Occipital lobe (tissue), 2 donors: ENCODE data around the gene PACSIN3. TPM values are rescaled to one million over a fixed set of nuclear protein-coding genes. Genes with fewer than 3 reads are reported as not detected.
"Not testable (repeated sequence)": the region's sequence is repeated elsewhere in the genome, so short reads cannot be mapped to it uniquely, and the experiment has no call there.

Experiments used
- DNase-seq: peaks from one replicate; lab custom pipeline; 2025; lab: John Stamatoyannopoulos, UW
- total RNA-seq: library from RNA; depleted of rRNA; stranded (reverse); fragments of >200 nt; gene quantifications from one replicate; pipeline ENCODE4 v1.2.3, GENCODE V29; 2014

The PACSIN3 gene
- total RNA-seq, 1 donor from 2014 or later: 3.9 TPM

DNA sequence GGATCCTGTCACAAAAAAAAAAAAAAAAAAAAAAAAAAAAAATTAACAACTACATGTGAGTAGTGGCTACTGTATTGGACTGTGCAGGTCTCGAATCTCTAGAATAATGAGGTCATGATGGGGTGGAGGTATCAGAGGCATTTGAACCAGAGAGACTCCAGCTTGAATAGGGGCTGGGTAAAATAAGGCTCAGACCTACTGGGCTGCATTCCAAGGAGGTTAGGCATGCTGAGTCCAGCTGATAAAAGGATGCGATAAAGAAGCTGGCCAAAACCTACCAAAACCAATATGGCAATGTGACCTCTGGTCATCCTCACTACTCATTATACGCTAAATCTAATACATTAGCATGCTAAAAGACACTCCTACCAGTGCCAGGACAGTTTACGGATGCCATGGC is 5.9 kb upstream of the PACSIN3 start:
- no peak for DNase-seq

DNA sequence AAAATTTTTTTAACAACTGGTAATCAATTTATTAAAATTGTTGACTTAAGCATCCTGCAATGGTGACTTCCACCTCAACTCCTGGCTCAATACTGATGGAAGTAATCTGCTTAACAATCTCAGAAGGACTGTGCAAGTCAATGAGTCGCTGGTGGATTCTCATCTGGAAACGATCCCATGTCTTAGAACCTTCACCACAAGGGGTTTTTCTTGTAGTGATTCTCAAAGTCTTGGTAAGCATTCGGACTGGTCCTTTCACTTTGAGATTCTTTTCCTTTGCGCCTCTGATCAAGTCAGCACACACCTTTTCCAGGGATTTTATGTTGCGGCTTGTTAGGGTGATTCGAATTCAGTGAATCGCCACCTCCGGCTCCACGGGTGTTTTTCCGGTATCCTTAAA is 4.9 kb upstream of the PACSIN3 start:
- DNase-seq: not testable (repeated sequence)

DNA sequence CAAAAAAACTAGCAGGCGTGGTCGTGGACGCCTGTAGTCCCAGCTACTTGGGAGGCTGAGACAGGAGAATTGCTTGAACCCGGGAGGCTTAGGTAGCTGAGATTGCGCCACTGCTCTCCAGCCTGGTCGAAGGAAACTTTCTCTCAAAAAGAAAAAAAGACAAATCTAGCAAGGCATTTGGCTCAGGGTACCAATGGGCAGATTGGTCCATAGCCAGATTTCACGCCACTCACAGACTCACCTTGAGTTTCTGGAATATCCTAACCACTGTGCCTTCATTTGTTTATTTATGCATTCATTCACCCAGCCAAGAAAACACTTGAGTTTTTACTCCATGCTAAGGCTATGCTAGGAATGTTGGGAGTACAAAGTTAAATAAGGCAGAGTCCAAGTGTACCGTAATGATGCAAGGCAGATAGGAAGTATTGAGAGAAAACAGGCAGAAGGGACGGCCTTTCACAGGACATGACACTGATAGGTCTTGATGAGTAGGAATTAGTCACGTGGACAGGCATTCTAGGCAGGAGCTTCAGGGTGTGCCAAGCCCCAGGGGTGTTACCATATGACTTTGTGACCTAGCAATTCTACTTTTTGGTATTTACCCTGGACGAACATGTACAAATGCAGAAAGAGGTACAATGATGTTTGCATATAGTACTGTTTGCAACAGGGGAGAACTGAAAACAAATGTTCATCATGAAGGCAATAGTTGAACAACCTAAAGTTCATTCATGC is 3.0 kb upstream of the PACSIN3 start:
- no peak for DNase-seq

DNA sequence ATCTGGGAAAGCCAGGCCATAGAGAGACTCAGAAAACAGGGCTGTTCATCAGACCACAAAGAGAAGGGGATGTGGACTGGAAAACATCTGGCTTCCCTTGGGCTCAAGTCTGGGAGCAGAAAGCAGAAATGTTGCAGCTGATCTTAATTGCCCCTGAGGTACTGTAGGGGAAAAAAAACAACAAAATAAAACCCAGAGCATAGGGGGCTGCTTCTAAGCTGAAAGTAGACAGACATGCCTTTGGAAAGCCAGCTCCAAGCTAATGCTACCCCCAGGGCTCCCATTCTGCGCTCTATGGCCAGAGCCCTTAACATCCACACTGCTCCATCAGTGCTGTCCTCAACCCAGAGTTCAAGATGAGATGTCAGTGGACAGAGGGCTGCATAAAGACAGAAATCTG is 2.0 kb upstream of the PACSIN3 start:
- DNase-seq: no peak

DNA sequence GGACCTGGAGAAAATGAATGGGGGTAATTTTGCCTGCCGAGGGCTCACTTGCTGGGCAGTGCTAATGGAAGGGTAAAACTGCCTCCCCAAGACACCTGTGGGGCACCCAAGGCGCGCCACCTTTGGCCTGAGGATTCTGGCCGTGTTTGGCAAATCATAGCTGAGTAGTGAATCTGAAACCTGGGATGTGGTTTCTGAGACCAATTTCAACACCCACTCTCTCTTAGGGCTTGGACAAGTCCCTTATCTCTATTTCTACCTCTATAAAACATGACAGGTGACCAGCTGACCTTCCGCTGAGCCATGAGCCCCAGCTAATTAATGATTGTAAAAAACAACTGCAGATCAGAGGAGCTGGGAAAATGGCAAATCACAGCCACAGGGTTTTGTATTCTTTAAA is 1.5 kb upstream of the PACSIN3 start:
- DNase-seq: no peak

DNA sequence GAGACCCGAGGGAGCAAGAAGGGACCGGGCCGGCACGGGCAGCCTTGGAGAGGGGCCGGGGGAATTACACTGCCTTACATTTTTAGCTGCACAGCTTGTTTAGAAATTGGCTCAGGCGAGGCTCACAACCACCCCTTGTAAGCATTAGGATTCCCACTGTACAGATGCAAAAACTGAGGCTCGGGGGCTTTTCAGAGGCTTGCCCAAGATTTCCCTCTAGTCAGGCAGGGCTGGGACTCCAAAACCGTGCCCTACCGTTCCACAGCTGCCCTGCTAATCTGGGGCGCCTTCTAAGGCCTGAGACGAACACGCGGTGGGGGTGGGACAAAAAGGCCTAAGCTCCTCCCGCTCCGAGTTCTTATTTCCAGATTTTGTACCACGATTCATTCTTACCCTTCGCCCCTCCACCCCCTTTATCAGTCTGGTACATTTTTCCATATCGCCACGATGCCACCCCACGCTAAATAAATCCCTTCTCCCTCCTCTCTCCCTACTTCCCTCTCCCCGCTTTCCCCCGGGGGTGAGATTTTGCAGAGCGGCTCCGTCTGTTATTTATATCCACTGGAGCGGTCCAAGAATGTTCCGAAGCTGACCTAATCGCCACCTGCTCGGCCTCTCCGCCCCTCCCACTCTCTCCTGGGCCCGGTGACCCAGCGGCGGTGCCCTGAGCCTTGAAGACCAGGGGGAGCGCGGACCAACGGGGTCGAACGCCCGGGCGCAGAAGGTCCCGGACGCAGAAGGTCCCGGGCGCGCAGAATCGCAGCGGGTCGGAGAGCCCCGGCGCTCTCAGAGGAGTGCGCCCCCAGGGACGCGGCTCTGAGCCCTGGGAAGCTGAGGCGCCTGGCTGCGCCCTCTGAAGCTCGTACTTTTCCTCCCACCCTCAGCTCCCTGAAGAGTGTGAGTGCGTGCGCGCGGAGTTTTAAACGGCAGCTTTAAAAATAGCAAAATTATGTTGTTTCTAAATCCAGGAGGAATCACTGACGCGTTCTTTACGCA is 764 bp upstream of the PACSIN3 start:
- peak; percentile 31 for DNase-seq

DNA sequence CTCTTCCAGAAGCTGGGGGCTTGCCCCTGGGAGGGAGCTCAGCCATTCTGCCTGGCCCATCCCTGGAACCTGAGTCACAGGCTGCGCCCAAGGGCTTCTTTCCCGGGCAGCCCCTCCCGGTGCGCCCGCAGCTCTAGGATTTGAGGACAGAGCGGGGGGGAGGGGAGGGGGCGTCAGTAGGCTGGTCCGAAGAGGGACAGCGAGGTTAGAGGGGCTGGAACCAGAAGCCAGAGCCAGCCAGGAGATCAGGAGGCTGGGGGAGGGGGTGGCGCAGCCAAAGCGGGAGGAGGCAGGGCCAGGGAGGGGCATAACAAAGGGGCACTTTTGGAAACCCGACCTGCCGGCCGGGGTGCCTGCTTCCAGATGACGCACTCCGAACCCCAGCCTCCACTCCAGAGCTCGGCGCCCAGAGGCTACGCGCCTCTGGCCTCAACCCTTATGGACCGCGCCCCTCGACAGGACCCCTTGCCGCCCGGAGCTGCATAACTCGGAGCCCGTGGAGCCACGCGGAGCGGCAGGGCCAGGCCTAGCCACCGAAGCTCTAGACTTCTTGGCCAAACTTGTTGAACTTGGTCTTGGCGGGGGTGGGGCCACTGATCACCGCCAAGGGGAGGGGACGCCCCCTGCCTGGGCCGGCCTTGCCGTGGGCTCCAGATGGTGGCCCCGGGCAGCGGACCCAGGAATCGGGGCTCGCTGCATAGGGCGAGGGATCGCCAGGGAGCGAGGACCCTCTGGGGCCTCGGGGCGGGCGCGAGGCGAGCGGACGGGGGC is 744 bp downstream of the PACSIN3 start:
- DNase-seq: no peak

DNA sequence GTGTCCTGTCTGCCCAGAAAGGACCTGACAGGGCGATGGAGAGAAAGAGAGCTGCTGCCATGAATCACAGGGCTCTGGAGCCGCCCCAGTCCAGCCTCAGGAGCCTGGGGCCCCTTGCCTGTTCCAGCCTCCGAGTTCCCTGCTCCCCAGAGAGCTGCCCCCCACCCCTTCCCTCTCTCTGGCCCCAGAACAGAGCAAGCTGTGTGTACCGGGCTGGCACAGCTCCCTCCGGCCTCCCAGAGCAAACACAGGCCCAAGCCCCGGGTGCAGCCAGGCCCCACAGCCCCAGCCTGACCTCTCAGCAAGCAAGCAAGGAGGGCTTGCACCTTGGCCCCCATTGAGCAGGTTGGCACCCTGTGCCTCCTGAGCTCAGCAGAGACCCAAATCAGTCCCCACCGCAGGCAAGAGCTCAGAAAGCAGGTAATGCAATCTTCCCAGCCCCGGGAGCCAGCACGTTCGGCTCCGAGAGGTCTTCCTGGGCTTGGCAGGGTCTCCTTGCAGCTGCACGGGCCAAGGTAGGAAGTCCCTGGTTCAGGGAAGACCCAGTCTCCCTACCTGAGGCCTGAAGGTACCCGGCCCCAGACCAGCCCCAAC is 1.4 kb downstream of the PACSIN3 start:
- peak; percentile 71 for DNase-seq

DNA sequence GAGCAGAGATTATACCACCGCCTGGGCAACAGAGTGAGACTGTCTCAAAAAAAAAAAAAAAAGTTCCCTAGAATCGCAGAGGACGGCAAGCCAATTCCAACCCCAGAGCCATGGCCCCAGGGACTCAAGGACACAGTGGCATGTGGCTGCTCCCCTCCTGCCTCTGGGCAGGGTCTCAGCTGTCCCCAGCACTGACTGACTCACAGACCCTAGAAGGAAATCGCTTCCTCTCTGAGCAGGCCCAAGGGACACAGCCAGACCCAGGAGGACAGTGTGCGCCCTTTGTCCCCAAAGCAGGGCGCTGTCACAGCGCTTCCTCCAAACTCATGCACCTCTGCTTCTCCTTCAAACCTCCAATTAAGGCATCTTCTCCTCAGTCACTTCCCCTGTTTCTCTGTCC is 2.3 kb downstream of the PACSIN3 start:
- no peak for DNase-seq

DNA sequence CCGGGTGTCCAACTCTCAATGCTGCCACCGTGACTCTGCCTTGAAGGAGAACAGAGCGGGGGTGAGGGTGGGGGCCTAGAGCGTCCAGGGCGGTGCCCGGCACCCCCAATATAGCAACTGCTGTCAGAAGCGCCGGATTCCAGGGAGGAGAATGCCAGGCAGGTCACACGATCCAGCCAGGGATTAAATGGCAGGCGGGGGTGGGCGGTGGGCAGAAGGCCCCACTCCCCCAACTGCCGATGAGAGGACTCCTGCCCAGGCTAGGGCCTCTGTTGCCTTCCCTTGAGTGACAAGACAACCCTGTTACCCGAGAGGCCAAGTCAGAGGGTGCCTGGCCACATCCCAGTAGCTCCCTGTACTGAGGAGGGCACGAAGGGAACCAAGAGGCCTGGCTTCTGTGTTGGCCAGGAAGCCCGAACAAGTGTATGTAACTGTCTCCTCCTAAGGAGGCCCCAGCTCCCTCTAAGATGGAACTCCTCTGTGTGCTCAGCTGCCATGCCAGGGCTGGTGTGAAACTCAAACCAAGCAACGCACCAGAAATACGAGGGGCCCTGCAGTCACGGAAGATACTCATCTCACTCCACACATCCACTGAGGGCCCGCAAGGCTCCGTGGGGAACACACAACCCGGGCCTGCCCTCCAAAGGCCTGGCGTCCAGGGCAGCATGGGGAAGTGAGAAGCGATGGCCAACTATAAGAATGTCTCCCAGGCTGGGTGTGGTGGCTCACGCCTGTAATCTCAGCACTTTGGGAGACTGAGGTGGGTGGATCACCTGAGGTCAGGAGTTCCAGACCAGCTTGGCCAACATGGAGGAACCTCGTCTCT is 3.0 kb downstream of the PACSIN3 start:
- DNase-seq: no peak

DNA sequence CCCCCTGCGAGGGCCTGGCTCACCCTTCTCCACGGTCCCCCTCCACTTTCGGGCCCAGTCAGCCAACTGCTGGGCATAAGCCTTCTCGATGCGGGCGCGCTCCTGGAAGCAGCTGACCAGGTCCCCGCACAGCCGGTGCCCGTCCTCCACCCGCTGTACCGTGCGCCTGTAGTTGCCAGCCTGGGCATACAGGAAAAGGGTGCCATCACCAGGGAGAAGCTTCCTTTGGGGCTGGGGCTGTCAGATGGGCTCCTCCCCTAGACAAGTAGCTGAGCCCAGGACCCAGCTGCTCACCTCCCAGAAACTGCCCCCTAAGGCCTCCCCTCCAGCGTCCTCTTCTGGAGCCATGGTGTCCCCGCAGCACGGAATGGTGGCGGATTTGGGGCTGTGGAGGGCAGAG is 3.9 kb downstream of the PACSIN3 start:
- no peak for DNase-seq

DNA sequence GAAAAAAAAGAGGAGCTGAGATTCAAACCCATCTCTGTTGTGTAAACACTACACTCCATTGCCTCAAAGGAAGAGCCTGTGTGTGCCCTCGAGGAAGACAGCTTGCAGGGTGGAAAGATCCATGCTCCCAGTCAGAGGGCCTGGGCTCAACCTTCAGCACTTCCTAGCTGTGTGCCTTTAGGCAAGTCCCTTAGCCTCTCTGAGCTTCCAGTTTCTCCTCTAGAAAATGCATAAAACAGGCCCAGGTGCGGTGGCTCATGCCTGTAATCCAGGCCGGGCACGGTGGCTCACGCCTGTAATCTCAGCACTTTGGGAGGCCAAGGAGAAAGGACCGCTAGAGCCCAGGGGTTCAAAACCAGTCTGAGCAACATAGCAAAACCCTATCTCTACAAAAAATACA is 5.0 kb downstream of the PACSIN3 start:
- no peak for DNase-seq

DNA sequence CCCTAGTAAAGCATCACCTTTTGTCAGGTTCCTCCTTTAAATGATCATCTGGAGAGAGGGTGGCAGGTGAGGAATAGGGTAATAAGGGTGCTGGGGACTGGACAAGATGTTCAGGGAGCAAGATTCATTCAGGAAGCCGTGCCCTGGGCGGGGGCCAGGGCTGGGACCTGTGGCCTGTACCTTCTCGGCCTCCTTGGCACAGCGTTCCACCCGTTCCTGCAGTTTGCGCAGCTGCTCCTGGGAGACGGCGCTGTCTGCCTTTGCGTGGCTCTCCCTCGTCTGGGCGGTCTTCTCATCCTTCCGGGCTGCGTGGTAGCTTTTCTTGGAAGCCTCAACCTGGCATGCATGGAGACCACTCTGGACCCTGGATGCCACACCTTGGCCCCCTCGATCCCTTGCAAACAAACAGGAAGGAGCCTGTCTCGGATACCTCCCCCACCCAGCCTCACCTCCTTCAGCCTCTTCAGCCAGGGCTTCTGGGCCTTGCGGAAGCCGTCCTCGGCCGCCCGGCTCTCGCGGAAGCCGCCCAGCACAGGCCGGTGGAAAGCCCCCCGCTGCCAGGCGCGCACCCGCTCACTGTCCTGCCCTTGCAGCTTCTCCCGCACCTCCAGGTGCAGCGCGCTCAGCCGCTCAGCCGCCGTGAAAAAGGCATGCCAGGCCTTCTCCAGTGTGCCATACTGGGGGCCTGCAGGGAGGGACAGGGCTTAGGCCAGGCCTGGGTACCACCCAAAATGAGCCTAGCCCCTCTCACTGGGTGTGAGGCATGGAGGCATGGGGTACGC is 6.0 kb downstream of the PACSIN3 start:
- no peak for DNase-seq

DNA sequence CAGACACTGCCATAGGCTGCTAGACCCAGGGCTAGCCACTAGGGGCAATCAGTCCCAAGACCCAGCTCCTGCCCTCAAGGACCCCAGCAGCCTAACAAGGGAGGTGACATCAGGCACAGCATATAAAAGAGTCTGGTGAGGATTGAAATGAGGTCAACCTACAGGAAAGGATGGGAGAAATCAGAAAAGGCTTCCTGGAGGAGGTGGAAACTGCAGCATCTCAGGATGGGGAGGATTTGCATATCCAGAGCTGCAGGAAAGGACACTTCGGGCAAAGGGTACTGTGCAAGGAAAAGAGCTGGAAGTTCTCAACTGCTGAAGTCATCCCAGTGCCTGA is 6.6 kb downstream of the PACSIN3 start:
- no peak for DNase-seq

DNA sequence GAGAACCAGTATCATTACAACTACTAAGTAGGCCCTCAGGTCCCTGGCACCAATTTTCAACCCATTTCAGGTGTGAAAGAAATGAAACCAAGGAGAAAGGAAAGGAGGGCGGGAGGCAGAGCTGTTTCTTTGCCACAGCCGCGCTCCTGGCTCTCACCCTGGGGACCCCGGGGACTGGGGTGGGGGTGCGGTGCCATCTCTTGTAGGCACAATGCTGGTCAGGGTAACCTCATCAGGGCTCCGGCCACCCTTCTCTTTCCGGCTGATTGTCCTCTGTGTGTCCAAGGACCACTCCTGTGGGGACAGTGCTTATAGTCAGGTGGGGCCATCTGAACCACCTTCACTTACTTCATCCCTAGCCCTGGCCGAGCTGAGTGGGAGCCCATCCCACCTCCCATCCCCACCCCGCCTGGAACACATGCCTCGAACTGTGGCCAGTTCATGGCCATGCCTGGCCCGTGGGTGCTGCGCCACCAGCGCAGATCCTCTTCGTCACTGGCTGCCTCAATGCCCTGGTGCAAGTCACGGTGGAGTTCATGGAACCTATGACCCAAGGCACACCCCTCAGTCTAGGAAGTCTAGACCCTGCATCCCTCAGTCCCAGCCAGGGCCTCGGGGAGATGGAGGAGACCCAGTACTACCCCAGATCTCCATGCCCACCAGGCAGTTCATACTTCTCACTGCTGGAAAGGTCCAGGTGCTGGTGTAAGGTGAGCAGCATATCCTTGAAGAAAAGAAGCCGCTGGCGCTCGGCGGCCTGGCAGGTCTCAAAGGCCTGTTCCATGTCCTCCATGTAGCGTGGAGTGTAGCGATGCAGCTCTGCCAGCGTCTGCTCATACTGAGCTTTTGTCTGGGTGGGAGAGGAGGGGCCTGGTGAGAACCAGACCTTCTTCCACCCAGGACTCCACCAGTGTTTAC is 7.2 kb downstream of the PACSIN3 start:
- no peak for DNase-seq

DNA sequence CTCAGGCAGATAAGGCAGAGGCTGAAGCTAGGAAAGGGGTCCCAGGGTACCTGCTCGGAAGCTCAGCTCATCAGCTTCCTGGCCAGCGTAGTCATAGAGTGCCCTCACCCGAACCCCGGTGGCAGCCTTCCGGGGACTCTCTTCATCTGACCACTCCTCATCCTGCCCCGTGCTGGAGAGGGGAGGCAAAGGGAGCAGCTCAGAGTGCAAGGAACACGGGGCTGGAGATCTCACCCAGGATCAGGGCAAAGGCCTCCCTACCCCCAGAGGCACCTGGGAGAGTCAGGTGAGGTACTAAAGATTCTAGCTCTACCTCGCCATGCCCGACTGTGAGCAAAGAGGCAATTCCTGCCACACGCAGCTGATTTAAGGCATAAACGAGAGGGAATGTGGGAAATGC is 7.9 kb downstream of the PACSIN3 start:
- DNase-seq: no peak

DNA sequence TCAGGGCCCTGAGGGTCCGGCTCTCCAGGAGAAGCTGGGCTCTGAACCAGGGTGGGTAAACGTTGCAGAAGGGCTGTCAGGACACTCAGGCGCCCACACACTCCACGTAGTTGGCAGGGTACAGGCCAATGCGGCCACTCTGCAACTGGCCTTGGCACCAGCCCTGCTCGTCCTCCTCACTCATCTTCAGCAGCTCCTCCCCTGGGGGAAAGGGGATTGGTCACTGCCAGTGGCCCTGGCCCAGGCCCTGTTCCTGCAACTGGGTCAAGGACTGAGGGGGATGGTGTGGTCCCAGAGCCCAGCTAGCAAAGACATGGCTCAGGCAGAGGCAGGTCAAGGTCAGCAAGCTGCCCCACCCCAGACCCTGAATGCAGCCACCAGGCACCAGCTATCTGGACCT is 8.4 kb downstream of the PACSIN3 start:
- no peak for DNase-seq

DNA sequence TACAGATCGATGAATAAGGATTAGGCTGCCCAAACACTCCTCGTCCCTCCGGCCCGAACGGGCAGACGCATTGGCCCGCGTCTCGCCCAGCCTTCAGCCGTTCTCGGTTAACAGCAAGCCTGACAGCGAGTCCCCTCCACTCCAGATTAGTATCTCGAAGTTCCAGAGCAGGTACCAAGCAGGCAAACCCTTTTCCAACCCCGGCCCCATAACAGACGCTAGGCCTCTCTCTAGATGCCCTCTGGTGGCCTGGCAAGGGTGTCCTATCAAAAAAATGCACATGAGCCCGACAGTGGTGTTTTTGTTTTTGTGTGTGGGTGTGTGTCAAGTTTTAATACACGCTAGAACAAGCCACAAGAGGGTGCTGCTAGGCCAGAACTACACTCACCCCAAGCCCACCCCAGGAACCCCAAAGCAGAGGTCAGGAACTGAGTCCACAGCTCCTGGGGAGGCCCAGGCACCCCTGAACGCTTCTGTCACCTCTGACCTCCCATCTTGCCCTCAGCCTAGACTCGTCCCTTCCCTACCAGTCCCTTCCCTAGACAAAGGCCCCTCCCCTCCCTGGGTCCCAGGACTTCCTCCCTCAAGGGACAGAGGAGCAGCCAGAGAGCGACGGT is 8.9 kb downstream of the PACSIN3 start:
- DNase-seq: peak; percentile 83
